K562 (cell line): Measurements from ENCODE around the gene NAPB. TPM values are rescaled to one million over a fixed set of nuclear protein-coding genes. Genes with fewer than 3 reads are reported as not detected.
"Not testable (repeated sequence)": the region's sequence is repeated elsewhere in the genome, so short reads cannot be mapped to it uniquely, and the experiment has no call there.

Experiments
- ATAC-seq: fragments of 200-7000 bp; cut with Tn5 transposase; 3 replicates; pipeline ENCODE4 v1.9.1; 2020; ENCODE audit warnings: moderate library complexity
- BruUV-seq: library from RNA; stranded (reverse); fragments of 400-500 nt; replicated peaks from 2 replicates; lab custom pipeline; 2021; lab: Mats Ljungman, UMichigan
- CTCF ChIA-PET: fragments of 300-600 bp; formaldehyde crosslinking; extraction: SDS; loops from one replicate; lab custom pipeline; 2021; ENCODE audit warnings: low intra/inter-chr PET ratio; lab: Yijun Ruan, JAX
- POLR2A ChIA-PET: fragments of 300-600, 350-650 bp; sonication (Branson Sonifier 250); formaldehyde crosslinking; extraction: SDS; loops from one replicate; lab custom pipeline; 2021; ENCODE audit warnings: antibody characterized with exemption, inconsistent platforms; lab: Yijun Ruan, JAX
- DNase-seq, 4 experiments: peaks; one replicate each; pipeline versions ENCODE4 v3.0.0 to v3.0.0-alpha.2; 2011 to 2018; ENCODE audit warnings: low spot score in 3 of 4, mixed read lengths in 3 of 4; ENCODE audit errors: extremely low read depth in 1 of 4
- FAIRE-seq: peaks from 2 replicates; lab custom pipeline; 2011; peaks lifted over from hg19 to GRCh38; lab: Jason Lieb, UNC
- H2AFZ ChIP-seq: 2 replicates; pipeline ENCODE4 v1.6.0; 2011; ENCODE audit warnings: low read depth, low read length, control low read depth, inconsistent platforms
- H3K27ac ChIP-seq: fragments of 200-600 bp; 3 replicates; pipeline ENCODE4 v1.8.0; 2011; ENCODE audit warnings: low read depth, mild to moderate bottlenecking, control low read depth, inconsistent platforms, low read length, moderate library complexity, mixed read lengths; ENCODE audit errors: extremely low read depth
- H3K27me3 ChIP-seq, 2 experiments: fragments of 300-600 bp in 1 of 2; 2 replicates in 1 of 2; 3 replicates in 1 of 2; pipeline versions ENCODE4 v1.6.0 to v1.8.0; 2011; ENCODE audit warnings: inconsistent platforms in 2 of 2, low read length in 2 of 2, mild to moderate bottlenecking in 1 of 2, mixed read lengths in 1 of 2, moderate library complexity in 1 of 2; ENCODE audit not compliant: control insufficient read depth in 2 of 2, insufficient read depth in 2 of 2
- H3K36me3 ChIP-seq: fragments of 300-600 bp; 3 replicates; pipeline ENCODE4 v1.8.0; 2011; ENCODE audit warnings: mild to moderate bottlenecking, low read length, inconsistent platforms; ENCODE audit not compliant: control insufficient read depth, insufficient read depth
- H3K4me1 ChIP-seq, 2 experiments: fragments of 200-600 bp in 1 of 2; replicated peaks in 1 of 2; 2 replicates in 1 of 2; 3 replicates in 1 of 2; pipeline versions ENCODE4 v1.5.1 to v1.8.0; 2011; ENCODE audit warnings: inconsistent platforms in 2 of 2, low read length in 2 of 2, mild to moderate bottlenecking in 1 of 2, mixed read lengths in 1 of 2, moderate library complexity in 1 of 2; ENCODE audit not compliant: control insufficient read depth in 2 of 2, insufficient read depth in 2 of 2
- H3K4me2 ChIP-seq: 2 replicates; pipeline ENCODE4 v1.6.1; 2011; ENCODE audit warnings: low read length, control low read depth, inconsistent platforms, mixed read lengths; ENCODE audit not compliant: insufficient read depth
- H3K4me3 ChIP-seq: fragments of 200-600 bp; sonication (generic), shearing (Covaris generic); 2 replicates; pipeline ENCODE4 v1.5.1; 2016; ENCODE audit warnings: control low read depth, inconsistent platforms
- H3K79me2 ChIP-seq: fragments of 200-600 bp; 3 replicates; pipeline ENCODE4 v1.8.0; 2011; ENCODE audit warnings: low read length, inconsistent platforms; ENCODE audit not compliant: control insufficient read depth, insufficient read depth
- H3K9ac ChIP-seq, 2 experiments: 2 replicates each; pipeline versions ENCODE4 v1.6.0 to v1.6.1; 2011; ENCODE audit warnings: low read depth in 2 of 2, low read length in 2 of 2, control low read depth in 1 of 2, inconsistent platforms in 1 of 2, mild to moderate bottlenecking in 1 of 2, mixed read lengths in 1 of 2; ENCODE audit not compliant: insufficient read depth in 1 of 2
- H3K9me1 ChIP-seq: one replicate; pipeline ENCODE4 v1.6.0; 2011; ENCODE audit warnings: inconsistent platforms, mild to moderate bottlenecking, low read length, moderate library complexity; ENCODE audit not compliant: control insufficient read depth, insufficient read depth
- H3K9me3 ChIP-seq: replicated peaks from 2 replicates; pipeline ENCODE4 v1.5.1; 2011; ENCODE audit warnings: low read depth, low read length, inconsistent platforms; ENCODE audit not compliant: control insufficient read depth, insufficient read depth
- H4K20me1 ChIP-seq: replicated peaks from 2 replicates; pipeline ENCODE4 v1.6.1; 2011; ENCODE audit warnings: low read length, inconsistent platforms, mixed read lengths; ENCODE audit not compliant: control insufficient read depth, insufficient read depth
- CHD2 ChIP-seq: IDR thresholded peaks from 2 replicates; pipeline ENCODE4 v1.6.1; 2011; ENCODE audit warnings: low read depth, low read length
- E2F5 ChIP-seq: sonication (generic); formaldehyde crosslinking; IDR thresholded peaks from 2 replicates; pipeline ENCODE4 v1.8.0; 2022; ENCODE audit warnings: mild to moderate bottlenecking, missing genetic modification reagents
- ETV1 ChIP-seq: fragments of 450-650 bp; conservative IDR thresholded peaks from 2 replicates; pipeline ENCODE4 v1.6.1; 2016; ENCODE audit warnings: missing genetic modification characterization, control low read depth, low read depth, missing compliant biosample characterization
- EZH2 ChIP-seq: IDR thresholded peaks from 2 replicates; pipeline ENCODE4 v1.6.1; 2012; ENCODE audit warnings: low read depth, mild to moderate bottlenecking, inconsistent platforms, low read length, borderline replicate concordance
- FOXP1 ChIP-seq: sonication (generic); formaldehyde crosslinking; IDR thresholded peaks from 2 replicates; pipeline ENCODE4 v1.8.0; 2022; ENCODE audit warnings: mild to moderate bottlenecking, missing genetic modification reagents
- GTF2E2 ChIP-seq: fragments of 200-800 bp; sonication (Bioruptor generic); IDR thresholded peaks from 2 replicates; pipeline ENCODE4 v1.6.1; 2016; ENCODE audit warnings: missing genetic modification characterization, missing compliant biosample characterization
- KAT8 ChIP-seq: fragments of 450-650 bp; IDR thresholded peaks from 2 replicates; pipeline ENCODE4 v1.6.1; 2016; ENCODE audit warnings: low read depth, mild to moderate bottlenecking
- KDM1A ChIP-seq, 2 experiments: fragments of 450-650 bp; IDR thresholded peaks; 2 replicates each; pipeline ENCODE4 v1.6.1; 2016; ENCODE audit warnings: mild to moderate bottlenecking in 2 of 2
- KLF13 ChIP-seq: fragments of 450-650 bp; IDR thresholded peaks from 2 replicates; pipeline ENCODE4 v1.6.1; 2016; ENCODE audit warnings: missing genetic modification characterization, low read depth, mild to moderate bottlenecking, missing compliant biosample characterization, moderate library complexity, borderline replicate concordance
- POLR2AphosphoS5 ChIP-seq: IDR thresholded peaks from 2 replicates; pipeline ENCODE4 v1.6.1; 2011; ENCODE audit warnings: mild to moderate bottlenecking, low read depth, low read length, moderate library complexity; ENCODE audit not compliant: control insufficient read depth, insufficient read depth
- SMAD4 ChIP-seq: fragments of 250-450 bp; sonication (Bioruptor Pico); conservative IDR thresholded peaks from 2 replicates; pipeline ENCODE4 v1.8.0; 2021; ENCODE audit warnings: inconsistent platforms, mild to moderate bottlenecking, moderate library complexity
- SP2 ChIP-seq: IDR thresholded peaks from 2 replicates; pipeline ENCODE4 v1.6.1; 2011; ENCODE audit warnings: mild to moderate bottlenecking, low read depth, low read length, moderate library complexity; ENCODE audit not compliant: poor library complexity, severe bottlenecking; ENCODE audit errors: extremely low read depth
- TAF9B ChIP-seq: fragments of 450-650 bp; IDR thresholded peaks from 2 replicates; pipeline ENCODE4 v1.6.1; 2018; ENCODE audit warnings: mild to moderate bottlenecking; ENCODE audit not compliant: partially characterized antibody
- ZNF212 ChIP-seq: fragments of 450-650 bp; formaldehyde crosslinking; IDR thresholded peaks from 2 replicates; pipeline ENCODE4 v1.4.0; 2020; ENCODE audit warnings: mild to moderate bottlenecking
- ZNF23 ChIP-seq: fragments of 250-450 bp; sonication (Bioruptor Pico); IDR thresholded peaks from 2 replicates; pipeline ENCODE4 v1.4.0; 2020; ENCODE audit warnings: mild to moderate bottlenecking
- ZNF444 ChIP-seq: fragments of 250-450 bp; sonication (Bioruptor Pico); IDR thresholded peaks from 2 replicates; pipeline ENCODE4 v1.4.0; 2020; ENCODE audit warnings: mild to moderate bottlenecking, moderate library complexity
- ZNF766 ChIP-seq: fragments of 200-800 bp; sonication (Bioruptor generic); conservative IDR thresholded peaks from 2 replicates; pipeline ENCODE4 v1.6.1; 2016; ENCODE audit warnings: missing genetic modification characterization, missing compliant biosample characterization
- WGBS: fragments of 100-300 bp; shearing (Covaris generic); methylation state at CpG from one replicate; pipeline ENCODE4 v1.1.6; 2016; ENCODE audit warnings: low coverage, mixed read lengths; ENCODE audit not compliant: insufficient coverage; ENCODE audit errors: missing lambda C conversion rate; 5-methylcytosine and 5-hydroxymethylcytosine counted together
- in situ Hi-C: fragments of 300-500 bp; cut with MboI; formaldehyde crosslinking; loops from 4 replicates; pipeline ENCODE4 v1.15.0; 2018; ENCODE audit warnings: inconsistent platforms, mixed read lengths
- intact Hi-C: fragments of 100-400 bp; cut with micrococcal nuclease; formaldehyde crosslinking; loops from 2 replicates; pipeline ENCODE4 v1.14.2; 2022
- polyA plus RNA-seq, 8 experiments: library from polyadenylated mRNA; depleted of rRNA in 4 of 8; stranded (reverse) in 5 of 8; unstranded in 3 of 8; fragments of >200 nt; fragmentation: Nextera tagmentation in 2 of 8; fragmentation: Illumina TruSeq in 1 of 8; extraction: Ambion mirVana in 2 of 8; extraction: Trizol in 1 of 8; gene quantifications; 2 replicates each; pipeline versions ENCODE4 v1.2.1 to v1.2.3, GENCODE V29; 2011 to 2014; ENCODE audit warnings: inconsistent platforms in 1 of 8, missing spikeins in 1 of 8
- total RNA-seq, 7 experiments: library from RNA; depleted of rRNA in 6 of 7; stranded (reverse); fragments of >200 nt in 6 of 7; fragmentation: Illumina TruSeq in 2 of 7; extraction: Trizol in 2 of 7; gene quantifications; 2 replicates each; pipeline versions ENCODE4 v1.2.1 to v1.2.3, GENCODE V29; 2011 to 2021; ENCODE audit warnings: low replicate concordance in 1 of 7
- TF ChIP-seq, protein P1 (sequence below): fragments of 150-350 bp; IDR thresholded peaks from 2 replicates; pipeline ENCODE4 v1.6.1; 2014; ENCODE audit warnings: low read depth, mild to moderate bottlenecking, low read length, borderline replicate concordance

Gene NAPB
- total and polyA plus RNA-seq, 9 of the 15 experiments (the other 6 are each of a cell fraction or from before 2014, with no cell fraction given), result 1.4 to 7.7 (median 5.2) TPM

- TF ChIP-seq ETV1 (tag) (no peak), GTF2E2 (tag) (0 out of 2 replicates have a peak, but pooled peaks have one; percentile 53), ZNF212 (CRISPR knock-in tag) (no peak), SP2 (no peak), ZNF444 (CRISPR knock-in tag) (no peak), ZNF23 (CRISPR knock-in tag) (no peak), KDM1A (IDR thresholded peaks at IDR 0.05) (peak; percentile 51 to 70; a peak in 3 of 4 replicates), ZNF766 (no peak), FOXP1 (CRISPR knock-in tag) (no peak), TAF9B (no peak), CHD2 (no peak), KLF13 (tag) (no peak), POLR2AphosphoS5 (no peak), EZH2 (no peak), SMAD4 (CRISPR knock-in tag) (no peak), E2F5 (CRISPR knock-in tag) (no peak), KAT8 (no peak)
- TF ChIP-seq, protein P1, sequence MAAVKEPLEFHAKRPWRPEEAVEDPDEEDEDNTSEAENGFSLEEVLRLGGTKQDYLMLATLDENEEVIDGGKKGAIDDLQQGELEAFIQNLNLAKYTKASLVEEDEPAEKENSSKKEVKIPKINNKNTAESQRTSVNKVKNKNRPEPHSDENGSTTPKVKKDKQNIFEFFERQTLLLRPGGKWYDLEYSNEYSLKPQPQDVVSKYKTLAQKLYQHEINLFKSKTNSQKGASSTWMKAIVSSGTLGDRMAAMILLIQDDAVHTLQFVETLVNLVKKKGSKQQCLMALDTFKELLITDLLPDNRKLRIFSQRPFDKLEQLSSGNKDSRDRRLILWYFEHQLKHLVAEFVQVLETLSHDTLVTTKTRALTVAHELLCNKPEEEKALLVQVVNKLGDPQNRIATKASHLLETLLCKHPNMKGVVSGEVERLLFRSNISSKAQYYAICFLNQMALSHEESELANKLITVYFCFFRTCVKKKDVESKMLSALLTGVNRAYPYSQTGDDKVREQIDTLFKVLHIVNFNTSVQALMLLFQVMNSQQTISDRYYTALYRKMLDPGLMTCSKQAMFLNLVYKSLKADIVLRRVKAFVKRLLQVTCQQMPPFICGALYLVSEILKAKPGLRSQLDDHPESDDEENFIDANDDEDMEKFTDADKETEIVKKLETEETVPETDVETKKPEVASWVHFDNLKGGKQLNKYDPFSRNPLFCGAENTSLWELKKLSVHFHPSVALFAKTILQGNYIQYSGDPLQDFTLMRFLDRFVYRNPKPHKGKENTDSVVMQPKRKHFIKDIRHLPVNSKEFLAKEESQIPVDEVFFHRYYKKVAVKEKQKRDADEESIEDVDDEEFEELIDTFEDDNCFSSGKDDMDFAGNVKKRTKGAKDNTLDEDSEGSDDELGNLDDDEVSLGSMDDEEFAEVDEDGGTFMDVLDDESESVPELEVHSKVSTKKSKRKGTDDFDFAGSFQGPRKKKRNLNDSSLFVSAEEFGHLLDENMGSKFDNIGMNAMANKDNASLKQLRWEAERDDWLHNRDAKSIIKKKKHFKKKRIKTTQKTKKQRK, result no peak
These were observed 71.7 kb downstream of the NAPB start (continued) for GRCh38 chr20:23349338-23350195.

- H3K4me2 ChIP-seq, ATAC-seq, H3K27ac ChIP-seq, CTCF ChIA-PET, FAIRE-seq, H3K9me1 ChIP-seq, H3K4me3 ChIP-seq, BruUV-seq, H3K27me3 ChIP-seq, H2AFZ ChIP-seq, H3K9me3 ChIP-seq, POLR2A ChIA-PET, H3K9ac ChIP-seq, DNase-seq: not testable (repeated sequence)
- Histone ChIP-seq H3K4me1 (peaks cover 9 to 12% of the 10 kb centered on the region in 2 experiments; a peak in 4 of 5 replicates), H4K20me1 (peaks cover 16% of the 10 kb centered on the region), H3K79me2 (peaks cover 32% of the 10 kb centered on the region), H3K36me3 (peaks cover 12% of the 10 kb centered on the region; the same call in 2 of the 3 replicates)
- WGBS, result 81% methylated on average over 6 of the region's 6 CpGs
- in situ Hi-C loops, result loop anchor here (10.0 kb wide), 1 partner anchor 294 kb away; no protein-coding TSS in a partner anchor
- intact Hi-C loops, result loop anchor here (10.0 kb wide), 1 partner anchor 294 kb away; no protein-coding TSS in a partner anchor
These were observed 72.8 kb downstream of the NAPB start for GRCh38 chr20:23348510-23348909.
